GM10266 (cell line): ENCODE measurements around the gene SEMA5A.
A peak's percentile ranks its signal among the peaks of the same experiment; 100 is the strongest.

Source experiments
- DNase-seq: peaks from one replicate; pipeline ENCODE4 v3.0.0; 2012; ENCODE audit errors: extremely low spot score
- CTCF ChIP-seq: IDR thresholded peaks from 2 replicates; pipeline ENCODE4 v1.5.1; 2012; ENCODE audit warnings: mild to moderate bottlenecking, low read depth; ENCODE audit not compliant: control insufficient read depth, insufficient read depth; ENCODE audit errors: missing control alignments

The SEMA5A gene

DNA sequence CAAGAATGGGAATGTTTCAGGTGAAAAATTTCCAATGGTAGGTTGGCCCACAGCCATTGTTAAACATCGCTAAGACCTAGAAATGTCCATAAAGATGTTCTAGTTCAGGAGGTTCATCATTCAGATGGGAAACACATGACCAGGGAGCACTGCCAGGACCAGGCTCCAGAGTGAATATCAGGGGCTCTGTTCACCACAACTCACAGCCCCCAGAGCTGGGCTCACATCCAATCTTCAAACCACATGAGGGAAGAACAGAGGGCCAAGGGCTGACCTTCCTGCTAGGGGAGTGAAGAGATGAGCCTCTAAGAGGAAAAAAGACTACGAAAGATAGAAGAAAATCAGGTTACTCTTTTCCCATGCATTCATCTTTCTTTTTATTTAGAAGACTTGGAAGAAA, 205.8 kb downstream of the SEMA5A start:
- TF ChIP-seq CTCF = no peak
- no peak for DNase-seq

DNA sequence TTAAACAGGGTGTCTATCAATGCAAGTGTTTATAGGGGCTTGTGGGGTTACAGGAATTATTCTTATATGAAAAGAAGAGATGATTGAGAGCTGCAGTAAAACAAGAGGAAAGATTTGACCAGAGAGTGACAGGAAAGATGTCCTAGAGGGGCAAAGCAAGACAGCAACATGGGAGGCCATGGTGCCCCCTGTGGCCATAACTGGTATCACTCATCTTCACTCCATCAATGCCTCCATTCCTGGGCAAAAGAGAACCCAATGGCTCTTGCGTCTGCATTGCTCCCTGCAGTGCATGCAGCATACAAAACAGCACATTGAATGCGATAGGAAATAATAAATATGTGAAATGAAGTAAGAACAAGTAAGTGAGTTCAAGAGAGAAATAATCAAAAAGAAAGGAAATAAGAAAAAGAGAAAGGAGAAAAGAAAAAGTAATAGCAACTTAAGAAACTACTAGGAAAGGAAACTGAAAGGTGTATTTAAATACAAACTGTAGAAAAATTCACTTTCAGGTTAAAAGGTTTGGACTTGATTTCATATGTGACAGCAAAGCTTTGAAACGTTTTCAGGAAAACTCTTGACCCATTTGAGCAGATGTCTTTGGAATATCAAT, 206.6 kb downstream of the SEMA5A start:
- DNase-seq = no peak
- peak; percentile 14 for TF ChIP-seq CTCF

GRCh38 chr5:9338796-9339195, 207.1 kb downstream of the SEMA5A start:
- DNase-seq = no peak
- no peak for TF ChIP-seq CTCF

GRCh38 chr5:9337928-9338595, 207.8 kb downstream of the SEMA5A start:
- no peak for TF ChIP-seq CTCF
- no peak for DNase-seq

- TF ChIP-seq CTCF = no peak
- DNase-seq = no peak
Observed at GRCh38 chr5:9335754-9336495, 209.9 kb downstream of the SEMA5A start.

GRCh38 chr5:9335269-9335668, 210.6 kb downstream of the SEMA5A start:
- no peak for DNase-seq

More at GRCh38 chr5:9335269-9335668, 210.6 kb downstream of the SEMA5A start:
- TF ChIP-seq CTCF = no peak
